Measurements from ENCODE around the gene ICOS.
A peak's percentile ranks its signal among the peaks of the same experiment; 100 is the strongest.
"Not testable (repeated sequence)": the region's sequence is repeated elsewhere in the genome, so short reads cannot be mapped to it uniquely, and the experiment has no call there.

ICOS gene

DNA sequence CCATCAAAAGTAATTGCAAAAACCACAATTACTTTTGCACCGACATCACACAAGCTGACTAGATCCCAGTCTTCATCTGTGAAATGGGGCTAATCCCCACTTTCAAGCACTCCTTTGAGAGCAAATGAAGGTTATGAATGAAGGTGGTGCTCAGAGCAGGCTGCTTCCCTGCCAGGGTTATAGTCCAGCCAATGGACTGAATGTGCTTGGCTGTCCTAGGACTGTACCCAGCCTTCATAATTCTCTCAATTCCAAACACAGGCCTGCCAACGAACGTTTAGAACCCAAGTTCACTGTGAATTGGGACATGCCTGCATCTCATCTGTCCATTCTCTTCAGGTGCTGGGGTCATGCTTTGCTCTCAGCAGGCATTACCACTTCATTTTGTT lies 27.8 kb upstream of the ICOS start:
- Mint-ChIP-seq H3K4me1 (peaks cover 24% of the 10 kb centered on the region), H3K27me3 (no peaks in the 10 kb centered on the region), H3K27ac (no peak overlapping the region), H3K4me3 (no peak overlapping the region), H3K9me3 (no peaks in the 10 kb centered on the region)
- ATAC-seq (no peak), DNase-seq (no peak)

DNA sequence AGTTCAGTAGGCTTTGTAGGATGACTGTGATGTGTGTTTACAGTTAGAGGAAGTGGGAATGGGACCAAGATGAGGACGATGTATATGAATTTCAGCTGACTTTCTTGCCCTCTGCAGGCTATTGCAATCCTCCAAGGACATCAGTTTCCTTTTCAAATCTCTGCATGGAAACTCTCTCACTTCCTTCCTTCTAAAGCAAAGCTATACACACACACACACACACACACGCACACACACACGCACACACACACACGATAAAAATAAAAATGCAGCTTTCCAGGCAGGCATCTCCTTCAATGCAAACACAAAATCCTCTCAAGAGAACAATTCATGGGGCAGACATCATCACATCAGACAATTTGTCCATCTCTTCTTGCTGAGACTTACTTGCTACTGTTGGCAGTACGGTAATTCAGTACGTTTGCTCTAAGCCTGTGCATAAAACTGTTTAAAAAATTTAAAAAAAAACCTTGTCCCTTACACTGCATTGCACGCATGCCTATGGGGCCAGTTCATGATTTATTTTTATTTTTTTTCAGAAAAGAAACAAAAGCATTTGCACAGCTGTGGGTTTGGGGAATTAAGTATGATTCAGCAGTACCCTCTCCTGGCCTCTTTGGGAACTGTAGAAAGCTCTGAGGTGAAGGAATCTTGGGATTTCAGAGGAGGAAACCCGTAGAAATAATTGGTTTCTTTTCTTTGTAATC lies 27.1 kb upstream of the ICOS start:
- Mint-ChIP-seq H3K9me3 (no peaks in the 10 kb centered on the region), H3K27me3 (no peaks in the 10 kb centered on the region), H3K4me3 (peak overlapping the region; percentile 14 to 46), H3K27ac (no peak overlapping the region), H3K4me1 (peaks cover 30% of the 10 kb centered on the region)
- ATAC-seq = peak; percentile 55
- peak in 1 of 2 donors; percentile 19 for DNase-seq

DNA sequence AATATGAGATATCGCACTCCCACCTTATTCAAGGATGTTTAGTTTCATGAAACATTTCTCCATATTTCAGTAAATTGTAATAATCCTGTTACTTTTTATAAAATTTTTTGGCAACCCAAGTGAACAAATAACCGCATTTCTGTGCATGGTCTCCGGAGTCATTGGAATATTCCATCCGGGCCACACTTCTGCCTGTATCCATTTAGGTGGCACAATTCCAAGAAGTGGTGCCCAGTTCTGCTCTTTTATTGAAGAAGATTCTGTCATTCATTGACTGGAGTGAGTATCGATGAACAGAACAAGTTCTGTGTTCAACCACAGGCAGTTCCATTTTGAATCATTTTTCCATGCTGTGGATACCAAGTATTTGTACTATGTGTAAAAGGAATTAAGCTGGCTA lies 26.6 kb upstream of the ICOS start:
- Mint-ChIP-seq H3K4me1 (peaks cover 36% of the 10 kb centered on the region), H3K4me3 (peak overlapping the region; percentile 11 to 46), H3K27ac (peak overlapping the region in 1 of 2 donors; percentile 12), H3K9me3 (no peaks in the 10 kb centered on the region), H3K27me3 (no peaks in the 10 kb centered on the region)
- ATAC-seq (peak; percentile 81), DNase-seq (no peak)

DNA sequence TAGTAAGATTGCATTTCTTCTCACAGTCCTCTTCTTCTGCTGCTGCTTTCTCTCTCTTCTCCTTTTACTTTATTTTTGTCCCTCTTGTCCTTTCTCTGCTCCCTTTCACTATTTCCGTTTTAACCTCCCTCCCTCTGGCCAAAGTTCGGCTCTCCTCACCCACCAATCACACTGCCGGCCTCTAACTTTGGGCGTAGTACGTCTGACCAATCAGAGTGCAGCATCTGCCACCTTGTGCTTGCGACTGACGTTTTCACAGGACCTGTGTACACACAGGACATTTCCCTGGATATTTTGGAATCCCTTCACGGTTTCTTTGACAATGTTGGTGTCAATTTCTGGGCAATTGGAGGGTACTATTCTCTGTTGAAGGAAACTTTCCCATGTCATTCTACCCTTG lies 22.6 kb upstream of the ICOS start:
- H3K4me1 Mint-ChIP-seq = peaks cover 51% of the 10 kb centered on the region
- H3K9me3 Mint-ChIP-seq = no peaks in the 10 kb centered on the region
- no peak for DNase-seq
- ATAC-seq = no peak
- H3K4me3 Mint-ChIP-seq = no peak overlapping the region
- H3K27ac Mint-ChIP-seq = no peak overlapping the region
- peaks cover 7% of the 10 kb centered on the region for H3K27me3 Mint-ChIP-seq

DNA sequence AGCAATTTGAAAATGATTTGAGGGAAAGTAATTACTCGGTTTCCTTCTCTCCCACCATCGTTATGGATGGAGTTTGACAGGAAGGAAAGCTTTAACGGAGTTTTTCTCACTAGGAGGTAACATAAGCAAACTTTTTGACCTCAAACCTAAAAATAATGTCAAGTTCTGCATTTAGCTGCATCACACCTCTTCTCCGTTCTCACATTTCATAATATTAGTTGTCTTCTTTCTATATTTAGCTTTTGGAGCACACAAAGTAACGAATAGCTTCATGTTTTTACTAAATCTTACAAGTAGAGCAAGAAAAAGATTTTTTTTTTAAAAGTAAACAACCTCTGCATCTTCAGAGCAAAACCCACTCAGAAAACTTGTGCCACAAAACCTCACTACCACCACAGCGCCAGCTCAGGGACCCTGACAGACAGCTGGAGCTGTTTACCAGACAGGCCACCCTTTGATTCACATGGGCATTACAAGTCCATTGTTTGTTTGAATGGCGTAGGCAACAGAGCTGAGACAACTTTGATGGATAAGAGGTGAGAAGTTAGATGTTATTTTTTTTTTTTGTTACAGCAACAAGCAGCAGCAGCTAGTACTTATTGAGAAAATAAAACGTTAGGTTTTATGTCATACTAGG lies 21.9 kb upstream of the ICOS start:
- no peak overlapping the region for H3K4me3 Mint-ChIP-seq
- DNase-seq = no peak
- no peaks in the 10 kb centered on the region for H3K9me3 Mint-ChIP-seq
- H3K27ac Mint-ChIP-seq = no peak overlapping the region
- ATAC-seq = no peak
- H3K4me1 Mint-ChIP-seq = peaks cover 44% of the 10 kb centered on the region
- H3K27me3 Mint-ChIP-seq = peaks cover 7% of the 10 kb centered on the region

DNA sequence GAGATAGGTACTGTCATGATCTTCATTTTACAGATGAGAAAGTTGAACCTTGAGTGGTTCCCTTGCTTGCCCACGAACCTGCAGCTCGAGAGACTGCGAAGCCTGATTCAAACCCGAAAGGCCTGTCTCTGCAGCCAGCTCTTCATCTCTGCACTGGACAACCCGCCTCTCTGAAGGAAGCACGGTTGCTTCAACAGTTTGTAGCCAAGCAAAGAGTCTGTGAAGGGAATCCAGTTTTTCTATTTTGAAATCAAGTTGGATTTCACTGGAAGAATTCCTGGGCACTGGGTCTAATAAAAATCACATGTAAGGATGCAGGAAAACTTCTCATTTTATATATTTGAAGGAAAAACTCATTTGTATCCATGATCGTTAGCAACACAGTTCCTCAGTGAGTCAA lies 21.3 kb upstream of the ICOS start:
- H3K9me3 Mint-ChIP-seq = no peaks in the 10 kb centered on the region
- no peak overlapping the region for H3K4me3 Mint-ChIP-seq
- peaks cover 40% of the 10 kb centered on the region for H3K4me1 Mint-ChIP-seq
- peaks cover 7% of the 10 kb centered on the region for H3K27me3 Mint-ChIP-seq
- no peak overlapping the region for H3K27ac Mint-ChIP-seq
- no peak for ATAC-seq
- DNase-seq = no peak

DNA sequence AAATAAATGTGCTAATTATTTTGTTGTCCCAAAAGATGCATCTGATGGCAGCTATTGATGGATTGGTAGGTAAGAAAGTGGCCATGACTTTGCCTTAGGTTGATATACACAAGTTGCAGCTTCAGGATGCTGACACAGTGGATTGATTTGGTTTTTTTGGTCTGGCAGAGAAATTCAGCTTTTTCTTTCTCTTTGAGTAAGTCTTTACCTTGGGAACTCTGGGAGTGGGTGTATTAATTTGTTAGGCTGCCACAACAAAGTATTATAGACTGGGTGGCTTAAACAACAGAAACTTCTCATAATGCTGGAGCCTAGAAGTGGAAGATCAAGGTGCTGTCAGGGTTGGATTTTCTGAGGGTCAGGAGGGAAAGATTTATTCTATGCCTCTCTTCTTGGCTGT lies 19.8 kb upstream of the ICOS start:
- peaks cover 7% of the 10 kb centered on the region for H3K27me3 Mint-ChIP-seq
- H3K4me3 Mint-ChIP-seq = no peak overlapping the region
- peaks cover 37% of the 10 kb centered on the region for H3K4me1 Mint-ChIP-seq
- ATAC-seq (no peak), DNase-seq (no peak)
- peak overlapping the region; percentile 1 to 5 for H3K27ac Mint-ChIP-seq
- no peaks in the 10 kb centered on the region for H3K9me3 Mint-ChIP-seq

DNA sequence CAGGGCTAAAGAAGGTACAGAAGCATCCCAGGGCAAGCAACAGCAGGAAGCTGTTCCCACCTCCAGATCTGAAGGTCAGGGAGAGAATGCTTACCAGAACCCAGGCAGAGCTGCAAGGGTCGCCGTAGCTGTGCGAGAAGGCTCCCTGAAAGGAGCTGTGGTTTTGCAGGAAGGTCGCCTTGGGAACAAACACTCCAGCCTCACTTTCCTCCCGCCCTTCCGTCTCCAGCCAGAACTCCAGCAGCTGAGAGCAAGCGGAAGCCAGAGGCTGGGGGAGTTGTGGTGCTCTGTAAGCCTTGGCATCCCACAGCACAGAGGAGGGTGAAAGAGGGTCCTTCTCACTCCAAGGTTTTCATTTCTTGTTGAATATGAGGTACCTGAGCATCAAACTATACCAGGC lies 18.3 kb upstream of the ICOS start:
- Mint-ChIP-seq H3K27ac (no peak overlapping the region), H3K9me3 (no peaks in the 10 kb centered on the region), H3K4me1 (peaks cover 37% of the 10 kb centered on the region), H3K27me3 (peaks cover 7% of the 10 kb centered on the region), H3K4me3 (no peak overlapping the region)
- DNase-seq = no peak
- no peak for ATAC-seq

DNA sequence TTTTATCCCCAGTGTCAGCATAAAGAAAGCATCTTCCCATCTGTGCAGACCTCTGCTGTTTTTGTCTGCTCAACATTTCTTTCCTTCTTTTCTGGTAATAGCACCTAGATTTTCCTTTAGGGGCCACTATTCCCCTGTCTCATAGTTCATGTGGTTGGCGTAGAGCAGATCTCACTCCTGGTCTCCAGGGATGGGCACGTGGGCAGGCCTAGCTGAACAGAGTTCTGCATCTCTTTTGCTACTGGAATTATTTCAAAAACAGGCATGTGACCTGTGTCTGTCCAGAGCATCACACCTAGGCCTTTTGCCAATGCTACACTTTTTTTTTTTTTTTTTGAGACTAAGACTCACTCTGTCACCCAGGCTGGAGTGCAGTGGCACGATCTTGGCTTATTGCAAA lies 17.7 kb upstream of the ICOS start:
- no peak overlapping the region for H3K4me3 Mint-ChIP-seq

DNA sequence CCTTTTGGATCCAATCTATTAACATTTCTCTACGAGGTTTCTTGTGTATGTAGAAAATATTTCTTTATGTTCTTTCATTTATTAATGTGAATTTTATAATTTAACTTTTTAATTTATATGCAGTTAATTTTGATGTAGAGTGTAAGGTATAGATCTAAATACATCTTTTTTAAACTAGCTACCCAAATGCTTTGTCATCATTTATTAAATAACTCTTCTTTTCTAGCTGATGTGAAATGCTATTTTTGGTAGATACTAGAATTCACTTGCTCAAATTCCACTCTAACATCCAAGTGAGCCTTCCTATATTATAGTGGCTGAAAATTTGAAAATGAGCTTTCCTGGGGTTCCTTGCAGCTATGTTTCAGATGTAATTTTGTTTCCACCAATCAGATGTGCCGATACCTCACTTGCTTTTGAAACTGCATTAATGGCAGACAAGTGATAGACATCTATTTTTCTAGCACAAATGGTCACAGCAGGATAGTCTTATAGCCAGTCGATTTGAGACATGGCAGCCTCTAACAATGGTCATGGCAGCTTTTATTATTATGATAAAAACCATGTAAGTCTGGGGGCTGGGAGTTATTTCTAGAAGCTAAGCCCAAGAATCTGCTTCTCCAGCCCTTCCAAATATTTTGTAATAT lies 10.9 kb upstream of the ICOS start:
- Mint-ChIP-seq H3K9me3 (peaks cover 3 to 4% of the 10 kb centered on the region in 2 donors), H3K27ac (no peak overlapping the region), H3K4me3 (no peak overlapping the region), H3K4me1 (peaks cover 5% of the 10 kb centered on the region), H3K27me3 (no peaks in the 10 kb centered on the region)
- DNase-seq = no peak
- no peak for ATAC-seq

More for the DNA sequence above, 17.7 kb upstream of the ICOS start:
- Mint-ChIP-seq H3K27ac (no peak overlapping the region), H3K9me3 (no peaks in the 10 kb centered on the region), H3K27me3 (peaks cover 7% of the 10 kb centered on the region), H3K4me1 (peaks cover 35% of the 10 kb centered on the region)
- DNase-seq (no peak), ATAC-seq (no peak)

DNA sequence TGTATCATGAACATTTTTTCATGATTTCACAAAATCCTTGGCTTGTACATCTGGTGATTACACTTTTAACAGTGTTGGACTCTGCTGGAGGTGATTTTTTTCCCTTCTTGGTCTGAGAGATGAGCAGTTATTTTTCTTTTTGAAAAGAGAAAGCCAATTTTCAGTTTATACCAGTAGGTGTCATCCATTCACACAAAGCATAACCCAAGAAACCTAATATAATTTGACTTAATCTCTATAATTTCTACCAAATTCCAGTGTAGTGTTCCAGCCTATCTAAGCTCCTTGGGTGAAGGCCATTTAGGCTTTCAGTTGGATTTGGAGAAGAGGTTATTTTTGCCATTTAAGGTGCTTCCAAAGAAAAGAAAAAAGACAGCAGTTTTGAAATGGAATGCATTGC lies 7.7 kb upstream of the ICOS start:
- H3K4me1 Mint-ChIP-seq = peaks cover 37% of the 10 kb centered on the region
- ATAC-seq (no peak), DNase-seq (no peak)
- no peak overlapping the region for H3K4me3 Mint-ChIP-seq
- no peak overlapping the region for H3K27ac Mint-ChIP-seq
- no peaks in the 10 kb centered on the region for H3K27me3 Mint-ChIP-seq
- H3K9me3 Mint-ChIP-seq = peaks cover 12 to 16% of the 10 kb centered on the region in 2 donors

DNA sequence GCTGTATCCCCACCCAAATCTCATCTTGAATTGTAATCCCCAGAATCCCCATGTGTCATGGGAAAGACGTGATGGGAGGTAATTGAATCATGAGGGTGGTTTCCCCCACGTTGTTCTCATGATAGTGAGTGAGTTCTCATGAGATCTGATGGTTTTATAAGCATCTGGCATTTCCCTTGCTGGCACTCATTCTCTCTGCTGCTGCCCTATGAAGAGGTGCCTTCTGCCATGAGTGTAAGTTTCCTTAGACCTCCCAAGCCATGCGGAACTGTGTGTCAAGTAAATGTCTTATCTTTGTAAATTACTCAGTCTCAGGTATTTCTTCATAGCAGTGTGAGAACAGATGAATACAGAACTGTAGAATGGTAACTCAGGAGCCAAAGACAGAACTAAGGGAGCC lies 5.3 kb upstream of the ICOS start:
- H3K27me3 Mint-ChIP-seq, ATAC-seq: not testable (repeated sequence)
- Mint-ChIP-seq H3K9me3 (peaks cover 12 to 16% of the 10 kb centered on the region in 2 donors), H3K4me3 (peak overlapping the region; percentile 19 to 76), H3K4me1 (peaks cover 57% of the 10 kb centered on the region), H3K27ac (peak overlapping the region; percentile 45 to 82)
- DNase-seq = peak in 1 of 2 donors; percentile 37

DNA sequence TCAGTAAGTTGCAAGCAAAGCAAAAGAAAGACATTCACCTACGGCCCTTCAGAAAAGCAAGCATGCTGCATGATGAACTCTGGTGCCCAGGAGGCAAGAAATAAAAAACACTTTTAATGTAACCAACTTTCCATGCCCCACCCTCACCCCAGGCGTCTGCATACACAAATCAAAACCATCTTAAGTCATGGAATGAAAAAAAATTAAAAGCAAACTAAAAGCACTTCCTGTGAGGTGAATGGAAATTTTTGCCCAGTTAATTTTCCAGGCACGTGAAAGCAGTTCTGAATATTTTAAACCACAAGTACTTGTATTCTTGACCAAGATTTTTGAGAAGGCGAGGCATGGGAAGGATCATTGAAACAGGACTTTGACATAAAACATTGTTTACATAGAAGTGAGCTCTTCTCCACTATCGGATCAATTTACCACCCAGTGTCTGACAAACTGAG lies 2.5 kb upstream of the ICOS start:
- peak; percentile 69 for ATAC-seq
- peak overlapping the region; percentile 73 to 78 for H3K4me3 Mint-ChIP-seq

DNA sequence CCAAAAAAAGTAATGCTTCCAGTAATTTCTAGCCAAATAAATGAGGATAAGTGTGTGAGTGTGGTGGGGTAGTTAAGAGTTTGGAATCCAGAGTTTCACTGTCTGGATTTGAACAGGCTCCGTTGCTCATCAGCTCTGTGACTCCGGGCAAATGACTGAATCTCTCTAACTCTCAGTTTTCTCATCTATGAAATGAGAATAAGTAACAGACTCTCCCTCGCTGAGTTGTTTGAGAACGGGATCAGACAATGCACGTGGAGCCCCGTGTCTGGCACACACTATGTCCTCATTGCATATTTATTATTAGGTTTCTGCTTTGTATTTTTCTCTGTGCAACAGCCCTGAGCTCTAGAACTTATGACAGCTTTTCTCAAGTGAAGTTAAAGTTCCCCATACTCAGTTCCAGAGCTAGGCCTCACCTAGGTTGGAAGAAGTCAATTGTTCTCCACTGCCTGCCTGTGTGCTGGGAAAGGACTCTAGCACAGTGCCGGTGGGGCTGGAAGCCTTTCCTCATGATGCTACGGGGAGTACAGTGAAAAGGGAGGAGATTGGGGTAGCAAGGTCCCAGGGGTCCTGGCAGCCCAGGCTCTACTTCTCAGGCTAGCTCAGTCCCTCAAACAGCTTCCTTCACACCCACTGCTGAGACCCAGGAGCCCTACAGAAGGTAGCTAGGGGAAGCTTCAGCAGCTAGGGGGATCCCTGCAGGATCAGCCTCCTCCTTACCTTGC lies 1.7 kb upstream of the ICOS start:
- DNase-seq (no peak), ATAC-seq (peak; percentile 45)
- Mint-ChIP-seq H3K27ac (peak overlapping the region; percentile 86 to 90), H3K9me3 (peaks cover 12 to 16% of the 10 kb centered on the region in 2 donors), H3K4me1 (peaks cover 60% of the 10 kb centered on the region), H3K27me3 (no peaks in the 10 kb centered on the region), H3K4me3 (peak overlapping the region; percentile 73 to 78)

More for the DNA sequence above, 2.5 kb upstream of the ICOS start:
- peak in 1 of 2 donors; percentile 61 for DNase-seq
- Mint-ChIP-seq H3K27me3 (no peaks in the 10 kb centered on the region), H3K4me1 (peaks cover 60% of the 10 kb centered on the region), H3K9me3 (peaks cover 12 to 16% of the 10 kb centered on the region in 2 donors), H3K27ac (peak overlapping the region; percentile 86 to 90)

DNA sequence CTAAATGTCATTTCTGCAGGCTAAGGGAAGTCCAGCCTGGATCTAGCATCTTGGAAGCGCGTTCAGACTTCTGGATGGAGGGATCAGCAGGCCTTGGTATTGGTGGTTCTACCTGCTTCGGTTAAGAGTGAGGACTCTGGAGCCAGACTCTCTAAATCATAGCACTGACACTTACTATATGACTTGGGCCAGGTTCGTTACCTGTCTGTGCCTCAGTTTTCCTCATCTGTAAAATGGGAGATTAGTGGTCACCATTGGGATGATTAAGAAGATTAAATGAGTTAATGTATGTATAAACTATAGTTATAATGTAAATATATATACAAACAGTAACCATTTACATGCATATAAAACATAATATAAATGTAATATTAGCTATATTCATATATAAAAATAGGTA lies 995 bp upstream of the ICOS start:
- Mint-ChIP-seq H3K4me1 (peaks cover 56% of the 10 kb centered on the region), H3K27ac (no peak overlapping the region)

More for the DNA sequence above, 995 bp upstream of the ICOS start:
- peak overlapping the region in 1 of 2 donors; percentile 78 for H3K4me3 Mint-ChIP-seq
- peaks cover 9 to 13% of the 10 kb centered on the region in 2 donors for H3K9me3 Mint-ChIP-seq
- DNase-seq (no peak), ATAC-seq (no peak)
- H3K27me3 Mint-ChIP-seq = no peaks in the 10 kb centered on the region
